ENCODE data around the gene CAP2.

GRCh38 chr6:17552861-17553260 is 159.5 kb downstream of the CAP2 start:
- no peak for TF ChIP-seq CTCF (IDR thresholded peaks at IDR 0.05)
- TF ChIP-seq EP300 (IDR thresholded peaks at IDR 0.05), result no peak
- no peak for TF ChIP-seq POLR2A (IDR thresholded peaks at IDR 0.05)
- TF ChIP-seq POLR2AphosphoS5 (IDR thresholded peaks at IDR 0.05), result no peak
